HG02588 (cell line): ENCODE results near the gene TRIM64.
"Not testable (repeated sequence)": the region's sequence is repeated elsewhere in the genome, so short reads cannot be mapped to it uniquely, and the experiment has no call there.

Experiments
- ATAC-seq: cut with Tn5 transposase; IDR thresholded peaks from one replicate; pipeline ENCODE4 v1.9.1; 2021; ENCODE audit warnings: mild to moderate bottlenecking, moderate library complexity; ENCODE audit not compliant: unreplicated experiment

Gene TRIM64, protein sequence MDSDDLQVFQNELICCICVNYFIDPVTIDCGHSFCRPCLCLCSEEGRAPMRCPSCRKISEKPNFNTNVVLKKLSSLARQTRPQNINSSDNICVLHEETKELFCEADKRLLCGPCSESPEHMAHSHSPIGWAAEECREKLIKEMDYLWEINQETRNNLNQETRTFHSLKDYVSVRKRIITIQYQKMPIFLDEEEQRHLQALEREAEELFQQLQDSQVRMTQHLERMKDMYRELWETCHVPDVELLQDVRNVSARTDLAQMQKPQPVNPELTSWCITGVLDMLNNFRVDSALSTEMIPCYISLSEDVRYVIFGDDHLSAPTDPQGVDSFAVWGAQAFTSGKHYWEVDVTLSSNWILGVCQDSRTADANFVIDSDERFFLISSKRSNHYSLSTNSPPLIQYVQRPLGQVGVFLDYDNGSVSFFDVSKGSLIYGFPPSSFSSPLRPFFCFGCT

GRCh38 chr11:89965737-89966136, at the start of gene TRIM64:
TSS of gene TRIM64 (plus strand) at chr11:89966037. CDS start at chr11:89968504, 2,467 bp downstream.
- not testable (repeated sequence) for ATAC-seq

GRCh38 chr11:89922195-89922660, 43.6 kb upstream of the TRIM64 start, which contains the start of gene TRIM49D1:
TSS of gene TRIM49D1 (minus strand) at chr11:89922245. CDS start at chr11:89917710, 4,535 bp downstream.
- no peak for ATAC-seq

DNA sequence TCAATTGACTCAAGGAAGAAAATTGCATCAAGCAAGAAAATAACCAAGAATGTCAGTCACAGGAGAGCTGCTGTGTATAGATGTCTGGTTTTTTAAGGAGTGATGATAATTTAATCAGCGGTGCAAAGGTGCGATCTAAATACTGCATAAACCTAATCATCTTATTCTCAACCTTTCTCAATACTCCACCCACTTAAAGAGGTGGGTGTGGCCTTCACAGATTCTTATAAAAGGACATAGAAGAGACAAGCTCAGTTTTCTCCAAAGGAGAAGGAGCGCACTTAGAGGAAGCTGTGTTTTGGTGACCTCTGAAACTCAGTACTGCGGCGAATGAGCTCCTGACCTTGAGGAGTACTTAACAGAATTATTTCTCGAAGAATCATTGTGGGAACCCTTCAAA, 42.1 kb upstream of the TRIM64 start, which contains the start of gene TRIM49D2:
Gene TRIM49D2, plus strand, starts transcription at position 301 of the 400 bp plus-strand sequence. CDS start 2,698 bp downstream, outside the sequence.
- not testable (repeated sequence) for ATAC-seq

DNA sequence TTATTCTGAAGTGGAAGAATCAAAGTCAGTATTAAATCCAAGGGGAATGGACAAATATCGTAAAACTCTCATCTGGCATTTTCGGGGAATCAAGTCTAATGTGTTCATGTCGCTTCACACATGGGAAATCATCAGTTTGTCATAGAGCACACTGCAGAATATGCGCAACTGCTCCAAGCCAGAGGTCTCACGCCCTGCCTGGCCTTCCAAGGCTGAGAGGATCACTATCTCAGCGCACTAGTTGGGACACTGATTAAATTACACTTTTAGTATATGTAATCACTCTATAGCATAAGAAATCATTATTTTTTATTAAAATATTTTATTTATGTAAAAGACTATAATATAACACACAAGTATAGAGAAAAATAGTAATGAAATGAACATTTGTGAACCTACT, 5.0 kb upstream of the TRIM64 start:
- ATAC-seq, result not testable (repeated sequence)
